IPS-NIHi7 (cell line): ENCODE data around the gene DPRX.
A peak's percentile ranks its signal among the peaks of the same experiment; 100 is the strongest.
"Not testable (repeated sequence)": the region's sequence is repeated elsewhere in the genome, so short reads cannot be mapped to it uniquely, and the experiment has no call there.

Experiments used
- DNase-seq: peaks from one replicate; pipeline ENCODE4 v3.0.0; 2012; ENCODE audit warnings: mixed read lengths; ENCODE audit errors: extremely low spot score

The DPRX gene

GRCh38 chr19:53646144-53646543, 14.3 kb downstream of the DPRX start:
- DNase-seq: no peak

- DNase-seq: no peak
Observed at GRCh38 chr19:53647350-53647749, 15.6 kb downstream of the DPRX start.

- no peak for DNase-seq
Observed at GRCh38 chr19:53647792-53648191, 16.0 kb downstream of the DPRX start.

GRCh38 chr19:53649746-53650593, 18.2 kb downstream of the DPRX start:
- DNase-seq: no peak

- no peak for DNase-seq
Observed at GRCh38 chr19:53652476-53652875, 20.7 kb downstream of the DPRX start.

GRCh38 chr19:53655042-53655665, 23.4 kb downstream of the DPRX start:
- no peak for DNase-seq

GRCh38 chr19:53657330-53657729, 25.5 kb downstream of the DPRX start:
- no peak for DNase-seq

GRCh38 chr19:53657778-53658177, 26.0 kb downstream of the DPRX start:
- no peak for DNase-seq

GRCh38 chr19:53659292-53659691, 27.5 kb downstream of the DPRX start:
- DNase-seq: peak; percentile 91

GRCh38 chr19:53660584-53660983, 28.8 kb downstream of the DPRX start:
- no peak for DNase-seq

- no peak for DNase-seq
Observed at GRCh38 chr19:53662209-53662608, 30.4 kb downstream of the DPRX start.

- DNase-seq: no peak
Observed at GRCh38 chr19:53664152-53664551, 32.4 kb downstream of the DPRX start.

- DNase-seq: no peak
Observed at GRCh38 chr19:53664760-53665159, 33.0 kb downstream of the DPRX start.

- DNase-seq: not testable (repeated sequence)
Observed at GRCh38 chr19:53666331-53666730, 34.5 kb downstream of the DPRX start.

- DNase-seq: not testable (repeated sequence)
Observed at GRCh38 chr19:53668804-53669203, 37.0 kb downstream of the DPRX start.

- no peak for DNase-seq
Observed at GRCh38 chr19:53670345-53670744, 38.5 kb downstream of the DPRX start.

- DNase-seq: no peak
Observed at GRCh38 chr19:53671663-53672062, 39.9 kb downstream of the DPRX start.
